Endothelial cell of umbilical vein (primary cell): Measurements from ENCODE around the gene PIBF1. TPM values are rescaled to one million over a fixed set of nuclear protein-coding genes. Genes with fewer than 3 reads are reported as not detected.

ENCODE experiments used
- BruUV-seq: library from RNA; stranded (reverse); fragments of 400-500 nt; replicated peaks from 2 replicates; lab custom pipeline; 2021; lab: Mats Ljungman, UMichigan
- CTCF ChIA-PET: fragments of 300-600, 350-600 bp; sonication (Branson Sonifier 250); formaldehyde crosslinking; loops from one replicate; lab custom pipeline; 2021; ENCODE audit warnings: antibody characterized with exemption, inconsistent platforms; lab: Charles Lee
- POLR2A ChIA-PET: fragments of 300-600, 350-600 bp; sonication (Branson Sonifier 250); formaldehyde crosslinking; loops from one replicate; lab custom pipeline; 2021; ENCODE audit warnings: antibody characterized with exemption, inconsistent platforms; lab: Charles Lee
- DNase-seq: peaks from one replicate; pipeline ENCODE4 v3.0.0-alpha.2; 2011; ENCODE audit warnings: low read depth, low spot score
- FAIRE-seq: peaks from 2 replicates; lab custom pipeline; 2011; peaks lifted over from hg19 to GRCh38; lab: Jason Lieb, UNC
- H2AFZ ChIP-seq: 2 replicates; pipeline ENCODE4 v1.6.0; 2012; ENCODE audit warnings: low read depth, low read length, control low read depth, inconsistent platforms
- H3K27ac ChIP-seq: 2 replicates; pipeline ENCODE4 v1.5.1; 2011; ENCODE audit warnings: low read depth, mild to moderate bottlenecking, control low read depth, low read length, moderate library complexity; ENCODE audit not compliant: insufficient read depth
- H3K27me3 ChIP-seq, 2 experiments: 2 replicates each; pipeline versions ENCODE4 v1.6.0 to v1.6.1; 2011; ENCODE audit warnings: low read length in 2 of 2, mixed read lengths in 1 of 2; ENCODE audit not compliant: control insufficient read depth in 2 of 2, insufficient read depth in 2 of 2
- H3K36me3 ChIP-seq, 2 experiments: 2 replicates in 1 of 2; 3 replicates in 1 of 2; pipeline ENCODE4 v1.5.1; 2011; ENCODE audit warnings: low read length in 2 of 2, mild to moderate bottlenecking in 1 of 2, moderate library complexity in 1 of 2; ENCODE audit not compliant: control insufficient read depth in 2 of 2, insufficient read depth in 2 of 2; ENCODE audit errors: extremely low read depth in 1 of 2
- H3K4me1 ChIP-seq: 3 replicates; pipeline ENCODE4 v1.5.1; 2011; ENCODE audit warnings: mild to moderate bottlenecking, low read length; ENCODE audit not compliant: control insufficient read depth, insufficient read depth; ENCODE audit errors: extremely low read depth
- H3K4me2 ChIP-seq: 2 replicates; pipeline ENCODE4 v1.6.1; 2011; ENCODE audit warnings: low read length, control low read depth, mixed read lengths; ENCODE audit not compliant: insufficient read depth
- H3K4me3 ChIP-seq, 3 experiments: fragments of 200-600 bp in 1 of 3; sonication (generic), shearing (Covaris generic) in 1 of 3; replicated peaks in 1 of 3; 2 replicates each; pipeline ENCODE4 v1.5.1; 2011 to 2016; ENCODE audit warnings: control low read depth in 3 of 3, low read length in 3 of 3, mild to moderate bottlenecking in 2 of 3, inconsistent platforms in 1 of 3, low read depth in 1 of 3, moderate library complexity in 1 of 3; ENCODE audit not compliant: insufficient read depth in 1 of 3
- H3K79me2 ChIP-seq: 2 replicates; pipeline ENCODE4 v1.6.0; 2012; ENCODE audit warnings: low read length, inconsistent platforms; ENCODE audit not compliant: control insufficient read depth, insufficient read depth
- H3K9ac ChIP-seq: replicated peaks from 2 replicates; pipeline ENCODE3; 2011; ENCODE audit warnings: low read length, control low read depth; ENCODE audit not compliant: insufficient read depth; ENCODE audit errors: extremely low read depth
- H3K9me1 ChIP-seq: replicated peaks from 3 replicates; pipeline ENCODE4 v1.6.0; 2011; ENCODE audit warnings: mild to moderate bottlenecking, low read length; ENCODE audit not compliant: control insufficient read depth, insufficient read depth; ENCODE audit errors: extremely low read depth
- H3K9me3 ChIP-seq: replicated peaks from 2 replicates; pipeline ENCODE4 v1.5.1; 2012; ENCODE audit warnings: low read length, inconsistent platforms; ENCODE audit not compliant: control insufficient read depth, insufficient read depth
- H4K20me1 ChIP-seq: replicated peaks from 2 replicates; pipeline ENCODE3; 2011; ENCODE audit warnings: mild to moderate bottlenecking, low read length; ENCODE audit not compliant: control insufficient read depth, insufficient read depth; ENCODE audit errors: extremely low read depth
- EZH2 ChIP-seq: IDR thresholded peaks from 2 replicates; pipeline ENCODE4 v1.6.1; 2012; ENCODE audit warnings: borderline replicate concordance, low read depth, mild to moderate bottlenecking, moderate library complexity, low read length, inconsistent platforms; ENCODE audit not compliant: severe bottlenecking
- FOS ChIP-seq: IDR thresholded peaks from 2 replicates; pipeline ENCODE4 v1.6.1; 2011; ENCODE audit warnings: mild to moderate bottlenecking, low read length, moderate library complexity, borderline replicate concordance; ENCODE audit not compliant: insufficient read depth
- GATA2 ChIP-seq: IDR thresholded peaks from 2 replicates; pipeline ENCODE4 v1.7.0; 2011; ENCODE audit warnings: low read depth, mild to moderate bottlenecking, moderate library complexity, mixed read lengths, low read length; ENCODE audit not compliant: insufficient read length, insufficient read depth
- JUN ChIP-seq: IDR thresholded peaks from 2 replicates; pipeline ENCODE4 v1.6.1; 2011; ENCODE audit warnings: borderline replicate concordance, low read depth; ENCODE audit not compliant: insufficient read length, insufficient read depth
- MYC ChIP-seq: IDR thresholded peaks from one replicate; pipeline ENCODE4 v1.6.1; 2011; ENCODE audit warnings: mild to moderate bottlenecking, low read depth, low read length
- POLR2A ChIP-seq: IDR thresholded peaks from 2 replicates; pipeline ENCODE4 v1.6.1; 2012; ENCODE audit warnings: low read depth, mild to moderate bottlenecking, control low read depth, low read length
- POLR2AphosphoS5 ChIP-seq: IDR thresholded peaks from 2 replicates; pipeline ENCODE4 v1.6.1; 2012; ENCODE audit warnings: low read depth, mild to moderate bottlenecking, control low read depth, low read length, moderate library complexity; ENCODE audit not compliant: insufficient read depth
- dilution Hi-C: fragments of 300-500 bp; cut with MboI; formaldehyde crosslinking; loops from one replicate; pipeline ENCODE4 v1.15.0; 2019; ENCODE audit warnings: low sequenced_read_pairs; ENCODE audit not compliant: extremely low pct_ligation_motif_present
- intact Hi-C: fragments of 100-400 bp; cut with micrococcal nuclease; formaldehyde crosslinking; loops from one replicate; pipeline ENCODE4 v1.10.0; 2022
- polyA plus RNA-seq, 4 experiments: library from polyadenylated mRNA; depleted of rRNA in 3 of 4; stranded (reverse) in 3 of 4; unstranded in 1 of 4; fragments of >200 nt; gene quantifications; 2 replicates each; pipeline versions ENCODE4 v1.2.1 to v1.2.3, GENCODE V29; 2011 to 2012; ENCODE audit warnings: missing spikeins in 1 of 4
- total RNA-seq: library from RNA; stranded (reverse); gene quantifications from 2 replicates; pipeline ENCODE4 v1.2.3, GENCODE V29; 2021
- TF ChIP-seq, protein P1 (sequence below), 2 donors: IDR thresholded peaks; 1 replicate in 1 of 2; 2 replicates in 1 of 2; pipeline ENCODE4 v1.5.1; 2011; ENCODE audit warnings: low read length in 2 of 2, mild to moderate bottlenecking in 2 of 2, moderate library complexity in 2 of 2, control low read depth in 1 of 2, inconsistent platforms in 1 of 2, low read depth in 1 of 2; ENCODE audit not compliant: insufficient read depth in 1 of 2; ENCODE audit errors: extremely low read depth in 1 of 2
- TF ChIP-seq, protein P2 (sequence below): IDR thresholded peaks from 2 replicates; pipeline ENCODE4 v1.6.1; 2011; ENCODE audit not compliant: insufficient read depth, insufficient read length

PIBF1 gene
- total and polyA plus RNA-seq, 2 donors (not counting 3 experiments of a cell fraction or from before 2014, with no cell fraction given) = 1.4 to 18.4 TPM

DNA sequence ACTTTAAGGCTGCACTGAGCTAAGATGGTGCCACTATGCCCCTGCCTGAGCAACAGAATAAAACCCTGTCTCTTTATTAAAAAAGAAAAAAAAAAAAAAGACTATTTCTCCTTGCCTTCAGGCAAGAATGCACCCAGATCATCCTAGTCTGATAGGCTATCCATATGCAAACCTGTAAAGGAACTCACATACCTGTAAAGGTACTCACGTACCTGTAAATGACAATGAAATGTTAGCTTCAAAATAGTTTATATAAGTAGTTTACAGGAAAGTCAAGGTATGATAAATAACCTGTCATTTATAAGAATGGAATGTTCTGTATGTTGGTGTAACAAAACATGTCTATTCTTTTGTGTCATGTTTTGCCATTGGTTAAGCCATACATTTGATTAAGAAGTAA is 86.3 kb downstream of the PIBF1 start:
- DNase-seq = no peak
- Histone ChIP-seq H3K36me3 (no peaks in the 10 kb centered on the region), H3K4me2 (no peak overlapping the region), H2AFZ (no peak overlapping the region), H3K27me3 (no peaks in the 10 kb centered on the region), H4K20me1 (no peaks in the 10 kb centered on the region), H3K9me3 (no peaks in the 10 kb centered on the region), H3K4me3 (no peak overlapping the region), H3K9me1 (no peaks in the 10 kb centered on the region), H3K9ac (no peak overlapping the region), H3K79me2 (no peaks in the 10 kb centered on the region), H3K4me1 (no peaks in the 10 kb centered on the region), H3K27ac (no peak overlapping the region)
- dilution Hi-C loops = no loop called here
- FAIRE-seq = no peak
- intact Hi-C loops = no loop called here
- BruUV-seq = no TSS peak
- CTCF ChIA-PET = interaction anchor here (1.2 kb wide), 1 partner anchor 28 kb away, joined by 3 read pairs; no protein-coding TSS in a partner anchor
- POLR2A ChIA-PET = no interaction called here
- TF ChIP-seq GATA2 (no peak), POLR2A (no peak), MYC (no peak), POLR2AphosphoS5 (no peak), EZH2 (no peak), FOS (no peak), JUN (no peak)
- TF ChIP-seq, protein P1, sequence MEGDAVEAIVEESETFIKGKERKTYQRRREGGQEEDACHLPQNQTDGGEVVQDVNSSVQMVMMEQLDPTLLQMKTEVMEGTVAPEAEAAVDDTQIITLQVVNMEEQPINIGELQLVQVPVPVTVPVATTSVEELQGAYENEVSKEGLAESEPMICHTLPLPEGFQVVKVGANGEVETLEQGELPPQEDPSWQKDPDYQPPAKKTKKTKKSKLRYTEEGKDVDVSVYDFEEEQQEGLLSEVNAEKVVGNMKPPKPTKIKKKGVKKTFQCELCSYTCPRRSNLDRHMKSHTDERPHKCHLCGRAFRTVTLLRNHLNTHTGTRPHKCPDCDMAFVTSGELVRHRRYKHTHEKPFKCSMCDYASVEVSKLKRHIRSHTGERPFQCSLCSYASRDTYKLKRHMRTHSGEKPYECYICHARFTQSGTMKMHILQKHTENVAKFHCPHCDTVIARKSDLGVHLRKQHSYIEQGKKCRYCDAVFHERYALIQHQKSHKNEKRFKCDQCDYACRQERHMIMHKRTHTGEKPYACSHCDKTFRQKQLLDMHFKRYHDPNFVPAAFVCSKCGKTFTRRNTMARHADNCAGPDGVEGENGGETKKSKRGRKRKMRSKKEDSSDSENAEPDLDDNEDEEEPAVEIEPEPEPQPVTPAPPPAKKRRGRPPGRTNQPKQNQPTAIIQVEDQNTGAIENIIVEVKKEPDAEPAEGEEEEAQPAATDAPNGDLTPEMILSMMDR (IDR thresholded peaks at IDR 0.05; ENCODE audit: extremely low read depth in 1 of 2, insufficient read depth in 1 of 2, low read depth in 1 of 2, low read length in 2 of 2) = no peak
- TF ChIP-seq, protein P2, sequence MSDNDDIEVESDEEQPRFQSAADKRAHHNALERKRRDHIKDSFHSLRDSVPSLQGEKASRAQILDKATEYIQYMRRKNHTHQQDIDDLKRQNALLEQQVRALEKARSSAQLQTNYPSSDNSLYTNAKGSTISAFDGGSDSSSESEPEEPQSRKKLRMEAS = no peak
